GM23248 (cell line): Measurements from ENCODE around the gene LCE2D. TPM values are rescaled to one million over a fixed set of nuclear protein-coding genes. Genes with fewer than 3 reads are reported as not detected.
A peak's percentile ranks its signal among the peaks of the same experiment; 100 is the strongest.
"Not testable (repeated sequence)": the region's sequence is repeated elsewhere in the genome, so short reads cannot be mapped to it uniquely, and the experiment has no call there.

ENCODE experiments used
- DNase-seq: peaks from one replicate; pipeline ENCODE4 v3.0.0-alpha.2; 2015
- H2AFZ ChIP-seq: fragments of 200-600 bp; sonication (generic); 2 replicates; pipeline ENCODE4 v1.6.1; 2016; ENCODE audit warnings: antibody characterized with exemption
- H3F3A ChIP-seq: fragments of 200-600 bp; sonication (generic); 2 replicates; pipeline ENCODE4 v1.6.1; 2016; ENCODE audit warnings: mild to moderate bottlenecking, antibody characterized with exemption, mixed run types; ENCODE audit not compliant: insufficient read depth
- H3K27ac ChIP-seq: fragments of 200-600 bp; sonication (generic); 2 replicates; pipeline ENCODE4 v1.5.1; 2016; ENCODE audit warnings: mild to moderate bottlenecking
- H3K27me3 ChIP-seq: fragments of 200-600 bp; sonication (generic); replicated peaks from 2 replicates; pipeline ENCODE4 v1.6.1; 2016; ENCODE audit warnings: mild to moderate bottlenecking; ENCODE audit not compliant: insufficient read depth
- H3K36me3 ChIP-seq: fragments of 200-600 bp; sonication (generic); 2 replicates; pipeline ENCODE4 v1.6.1; 2016; ENCODE audit warnings: low read depth, mild to moderate bottlenecking
- H3K4me1 ChIP-seq: fragments of 200-600 bp; sonication (generic); 2 replicates; pipeline ENCODE4 v1.6.1; 2016; ENCODE audit warnings: mild to moderate bottlenecking; ENCODE audit not compliant: insufficient read depth
- H3K4me2 ChIP-seq: fragments of 200-600 bp; sonication (generic); one replicate; pipeline ENCODE4 v1.6.1; 2016; ENCODE audit warnings: mild to moderate bottlenecking; ENCODE audit not compliant: unreplicated experiment
- H3K4me3 ChIP-seq: fragments of 200-600 bp; sonication (generic); 2 replicates; pipeline ENCODE4 v1.5.1; 2016; ENCODE audit warnings: mild to moderate bottlenecking
- H3K79me2 ChIP-seq: fragments of 200-600 bp; sonication (generic); 2 replicates; pipeline ENCODE4 v1.6.1; 2016; ENCODE audit warnings: mild to moderate bottlenecking; ENCODE audit not compliant: insufficient read depth
- H3K9ac ChIP-seq: fragments of 200-600 bp; sonication (generic); 2 replicates; pipeline ENCODE4 v1.6.1; 2016; ENCODE audit warnings: mild to moderate bottlenecking
- H3K9me2 ChIP-seq: fragments of 200-600 bp; sonication (generic); 2 replicates; pipeline ENCODE4 v1.6.1; 2016; ENCODE audit warnings: mixed run types, mild to moderate bottlenecking, moderate library complexity; ENCODE audit not compliant: insufficient read depth
- H3K9me3 ChIP-seq: fragments of 200-600 bp; sonication (generic); one replicate; pipeline ENCODE4 v1.6.1; 2017; ENCODE audit warnings: low read depth
- H4K20me1 ChIP-seq: fragments of 200-600 bp; sonication (generic); 2 replicates; pipeline ENCODE4 v1.6.0; 2016; ENCODE audit not compliant: insufficient read depth
- EZH2 ChIP-seq: fragments of 200-600 bp; sonication (generic); IDR thresholded peaks from 2 replicates; pipeline ENCODE4 v1.6.1; 2018; ENCODE audit warnings: antibody characterized with exemption, mild to moderate bottlenecking; ENCODE audit not compliant: insufficient read depth, poor library complexity, severe bottlenecking
- EZH2phosphoT487 ChIP-seq: fragments of 200-600 bp; sonication (generic); IDR thresholded peaks from 2 replicates; pipeline ENCODE4 v1.6.1; 2018; ENCODE audit warnings: antibody characterized with exemption, moderate library complexity, mild to moderate bottlenecking, low read depth; ENCODE audit not compliant: insufficient read depth
- WGBS, 2 experiments: methylation state at CpG; one replicate each; pipeline ENCODE4 v1.1.6; 2015 to 2017; ENCODE audit warnings: low lambda C conversion rate in 2 of 2, low coverage in 1 of 2; ENCODE audit errors: missing lambda C conversion rate in 2 of 2; 5-methylcytosine and 5-hydroxymethylcytosine counted together
- in situ Hi-C: fragments of 300-500 bp; cut with MboI; formaldehyde crosslinking; loops from 2 replicates; pipeline ENCODE4 v1.15.0; 2020
- polyA plus RNA-seq: library from polyadenylated mRNA; unstranded; fragments of >200 nt; fragmentation: Nextera tagmentation; extraction: Ambion mirVana; gene quantifications from 2 replicates; pipeline ENCODE4 v1.2.1, GENCODE V29; 2016
- total RNA-seq: library from RNA; depleted of rRNA; stranded (reverse); fragments of >200 nt; shearing (Covaris generic); gene quantifications from 2 replicates; pipeline ENCODE4 v1.2.3, GENCODE V29; 2014

Gene LCE2D
- total and polyA plus RNA-seq, 2 experiments from 2014 or later, result not detected

- TF ChIP-seq EZH2phosphoT487, result no peak
- TF ChIP-seq EZH2, result no peak
- no peaks in the 10 kb centered on the region for H4K20me1 ChIP-seq
- H2AFZ ChIP-seq, result no peak overlapping the region
- no peaks in the 10 kb centered on the region for H3K27me3 ChIP-seq
- H3K27ac ChIP-seq, result no peak overlapping the region
- in situ Hi-C loops, result loop anchor here (25.0 kb wide), 1 partner anchor 555 kb away; the partner anchor contains the start of genes LELP1 and PRR9
- no peak overlapping the region for H3K9ac ChIP-seq
- no peaks in the 10 kb centered on the region for H3F3A ChIP-seq
- H3K4me1 ChIP-seq, result peaks cover 11% of the 10 kb centered on the region; the same call in 1 of the 2 replicates
- H3K4me3 ChIP-seq, result no peak overlapping the region
- H3K9me3 ChIP-seq, result no peaks in the 10 kb centered on the region
- H3K4me2 ChIP-seq, result no peak overlapping the region
- no peaks in the 10 kb centered on the region for H3K36me3 ChIP-seq
- H3K79me2 ChIP-seq, result no peaks in the 10 kb centered on the region
- no peaks in the 10 kb centered on the region for H3K9me2 ChIP-seq
- 48 to 49% methylated on average over 4 of the region's 4 CpGs for WGBS, 2 experiments
- no peak for DNase-seq
Measured at GRCh38 chr1:152657677-152658076, 5.5 kb upstream of the LCE2D start.

- WGBS, 2 experiments, result 64 to 81% methylated on average over 3 of the region's 3 CpGs
Measured at GRCh38 chr1:152658649-152659048, 4.5 kb upstream of the LCE2D start.

GRCh38 chr1:152666171-152666570 is 3.0 kb downstream of the LCE2D start:
- not testable (repeated sequence) for H3K9me3 ChIP-seq, DNase-seq, H3K9ac ChIP-seq, H3K9me2 ChIP-seq, H3K4me2 ChIP-seq, H4K20me1 ChIP-seq, H3K27me3 ChIP-seq, H3F3A ChIP-seq, H3K36me3 ChIP-seq, H3K4me3 ChIP-seq, H2AFZ ChIP-seq, H3K27ac ChIP-seq, H3K4me1 ChIP-seq, H3K79me2 ChIP-seq
- in situ Hi-C loops, result loop anchor here (25.0 kb wide), 1 partner anchor 546 kb away; the partner anchor contains the start of genes LELP1 and PRR9
- WGBS, 2 experiments, result 13 to 17% methylated on average over 1 of the region's 1 CpG

More at GRCh38 chr1:152658649-152659048, 4.5 kb upstream of the LCE2D start:
- Histone ChIP-seq H3F3A (no peaks in the 10 kb centered on the region), H3K27ac (no peak overlapping the region), H2AFZ (no peak overlapping the region), H3K27me3 (no peaks in the 10 kb centered on the region), H3K79me2 (no peaks in the 10 kb centered on the region), H3K4me1 (peaks cover 11% of the 10 kb centered on the region; the same call in 1 of the 2 replicates), H4K20me1 (no peaks in the 10 kb centered on the region), H3K9ac (no peak overlapping the region), H3K9me2 (no peaks in the 10 kb centered on the region), H3K4me2 (no peak overlapping the region), H3K36me3 (no peaks in the 10 kb centered on the region), H3K4me3 (no peak overlapping the region), H3K9me3 (no peaks in the 10 kb centered on the region)
- TF ChIP-seq EZH2 (no peak), EZH2phosphoT487 (no peak)
- DNase-seq, result no peak
- in situ Hi-C loops, result loop anchor here (25.0 kb wide), 1 partner anchor 554 kb away; the partner anchor contains the start of genes LELP1 and PRR9

- Histone ChIP-seq H3K9ac (no peak overlapping the region), H3K79me2 (no peaks in the 10 kb centered on the region), H3K9me3 (no peaks in the 10 kb centered on the region), H3K4me3 (no peak overlapping the region), H3K4me2 (no peak overlapping the region), H3K9me2 (no peaks in the 10 kb centered on the region), H4K20me1 (no peaks in the 10 kb centered on the region), H3K36me3 (no peaks in the 10 kb centered on the region), H3K4me1 (no peaks in the 10 kb centered on the region), H2AFZ (no peak overlapping the region), H3K27ac (no peak overlapping the region), H3K27me3 (no peaks in the 10 kb centered on the region; the same call in 1 of the 2 replicates), H3F3A (no peaks in the 10 kb centered on the region)
- whole genome bisulfite sequencing, 2 experiments, result 52 to 56% methylated on average over 5 of the region's 5 CpGs
- no peak for TF ChIP-seq EZH2phosphoT487
- no peak for TF ChIP-seq EZH2
- in situ Hi-C loops, result loop anchor here (25.0 kb wide), 1 partner anchor 545 kb away; the partner anchor contains the start of genes LELP1 and PRR9
- DNase-seq, result no peak
Measured at GRCh38 chr1:152667648-152668047, 4.5 kb downstream of the LCE2D start.

GRCh38 chr1:152673016-152673415 is 9.8 kb downstream of the LCE2D start:
- H3K79me2 ChIP-seq, result no peaks in the 10 kb centered on the region
- H3K4me1 ChIP-seq, result peaks cover 4% of the 10 kb centered on the region; the same call in 1 of the 2 replicates
- no peaks in the 10 kb centered on the region for H3K27me3 ChIP-seq
- WGBS, 2 experiments, result 7 to 22% methylated on average over 2 of the region's 2 CpGs
- no peaks in the 10 kb centered on the region for H3K9me2 ChIP-seq
- no peak overlapping the region for H2AFZ ChIP-seq
- no peaks in the 10 kb centered on the region for H4K20me1 ChIP-seq
- H3K4me3 ChIP-seq, result no peak overlapping the region
- no peak for TF ChIP-seq EZH2phosphoT487
- TF ChIP-seq EZH2, result no peak
- H3F3A ChIP-seq, result no peaks in the 10 kb centered on the region
- H3K36me3 ChIP-seq, result no peaks in the 10 kb centered on the region
- no peak overlapping the region for H3K27ac ChIP-seq
- H3K9me3 ChIP-seq, result no peaks in the 10 kb centered on the region
- peak; percentile 74 for DNase-seq
- H3K9ac ChIP-seq, result no peak overlapping the region
- H3K4me2 ChIP-seq, result no peak overlapping the region
- in situ Hi-C loops, result loop anchor here (25.0 kb wide), 1 partner anchor 539 kb away; the partner anchor contains the start of genes LELP1 and PRR9

- not testable (repeated sequence) for H3K4me1 ChIP-seq, H3K4me3 ChIP-seq, H3K4me2 ChIP-seq, H2AFZ ChIP-seq, H3K79me2 ChIP-seq, H3K36me3 ChIP-seq, H3K9me2 ChIP-seq, H3K27me3 ChIP-seq, H4K20me1 ChIP-seq, H3K9ac ChIP-seq, H3K27ac ChIP-seq, H3K9me3 ChIP-seq, H3F3A ChIP-seq
- in situ Hi-C loops, result loop anchor here (25.0 kb wide), 1 partner anchor 537 kb away; the partner anchor contains the start of genes LELP1 and PRR9
- DNase-seq, result peak; percentile 16
- WGBS, 2 experiments, result 18 to 30% methylated on average over 3 of the region's 3 CpGs
Measured at GRCh38 chr1:152674983-152675382, 11.8 kb downstream of the LCE2D start, which contains the start of gene LCE2C. LCE2C (plus strand) TSS chr1:152675279; CDS start chr1:152676016, 737 bp downstream.
